GM06990 (cell line): ENCODE measurements around the gene APOA1.

Source experiments
- DNase-seq: peaks from one replicate; pipeline ENCODE4 v3.0.0-alpha.2; 2011; ENCODE audit not compliant: insufficient read length; ENCODE audit errors: extremely low read depth
- H3K27me3 ChIP-seq: replicated peaks from 2 replicates; pipeline ENCODE4 v1.6.0; 2011; ENCODE audit warnings: low read length; ENCODE audit not compliant: control insufficient read depth, insufficient read depth
- H3K36me3 ChIP-seq: 2 replicates; pipeline ENCODE4 v1.5.1; 2011; ENCODE audit warnings: low read length; ENCODE audit not compliant: control insufficient read depth, insufficient read depth
- H3K4me3 ChIP-seq: replicated peaks from 2 replicates; pipeline ENCODE4 v1.5.1; 2011; ENCODE audit warnings: low read depth, mild to moderate bottlenecking, control low read depth, low read length
- TF ChIP-seq, protein P1 (sequence below): IDR thresholded peaks from 2 replicates; pipeline ENCODE4 v1.5.1; 2011; ENCODE audit warnings: low read length, control low read depth, mild to moderate bottlenecking, inconsistent platforms; ENCODE audit not compliant: insufficient read depth, poor library complexity, severe bottlenecking

The APOA1 gene

DNA sequence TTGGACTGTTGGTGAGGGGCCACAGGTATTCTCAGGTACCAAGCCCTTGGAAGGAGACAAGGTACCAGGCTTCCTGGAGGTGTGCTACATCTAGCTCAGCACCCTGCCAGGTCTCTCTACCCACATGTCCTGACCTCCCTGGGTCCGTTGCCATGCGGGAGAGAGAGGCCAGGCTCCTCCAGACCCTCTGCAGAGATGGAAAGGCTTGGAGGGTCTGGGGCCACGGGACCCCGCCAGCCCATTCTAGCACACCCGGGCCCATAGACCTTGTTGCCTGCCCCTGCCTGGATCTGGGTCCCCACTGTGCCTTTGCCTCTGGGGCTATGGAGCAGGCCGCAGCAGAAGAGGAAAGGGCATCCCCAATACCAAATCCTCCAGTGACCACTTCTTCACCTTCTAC is 10.0 kb downstream of the APOA1 start:
- Histone ChIP-seq H3K4me3 (no peak overlapping the region), H3K36me3 (no peaks in the 10 kb centered on the region), H3K27me3 (no peaks in the 10 kb centered on the region; the same call in 1 of the 2 replicates)
- DNase-seq: no peak
- TF ChIP-seq, protein P1, sequence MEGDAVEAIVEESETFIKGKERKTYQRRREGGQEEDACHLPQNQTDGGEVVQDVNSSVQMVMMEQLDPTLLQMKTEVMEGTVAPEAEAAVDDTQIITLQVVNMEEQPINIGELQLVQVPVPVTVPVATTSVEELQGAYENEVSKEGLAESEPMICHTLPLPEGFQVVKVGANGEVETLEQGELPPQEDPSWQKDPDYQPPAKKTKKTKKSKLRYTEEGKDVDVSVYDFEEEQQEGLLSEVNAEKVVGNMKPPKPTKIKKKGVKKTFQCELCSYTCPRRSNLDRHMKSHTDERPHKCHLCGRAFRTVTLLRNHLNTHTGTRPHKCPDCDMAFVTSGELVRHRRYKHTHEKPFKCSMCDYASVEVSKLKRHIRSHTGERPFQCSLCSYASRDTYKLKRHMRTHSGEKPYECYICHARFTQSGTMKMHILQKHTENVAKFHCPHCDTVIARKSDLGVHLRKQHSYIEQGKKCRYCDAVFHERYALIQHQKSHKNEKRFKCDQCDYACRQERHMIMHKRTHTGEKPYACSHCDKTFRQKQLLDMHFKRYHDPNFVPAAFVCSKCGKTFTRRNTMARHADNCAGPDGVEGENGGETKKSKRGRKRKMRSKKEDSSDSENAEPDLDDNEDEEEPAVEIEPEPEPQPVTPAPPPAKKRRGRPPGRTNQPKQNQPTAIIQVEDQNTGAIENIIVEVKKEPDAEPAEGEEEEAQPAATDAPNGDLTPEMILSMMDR: no peak

DNA sequence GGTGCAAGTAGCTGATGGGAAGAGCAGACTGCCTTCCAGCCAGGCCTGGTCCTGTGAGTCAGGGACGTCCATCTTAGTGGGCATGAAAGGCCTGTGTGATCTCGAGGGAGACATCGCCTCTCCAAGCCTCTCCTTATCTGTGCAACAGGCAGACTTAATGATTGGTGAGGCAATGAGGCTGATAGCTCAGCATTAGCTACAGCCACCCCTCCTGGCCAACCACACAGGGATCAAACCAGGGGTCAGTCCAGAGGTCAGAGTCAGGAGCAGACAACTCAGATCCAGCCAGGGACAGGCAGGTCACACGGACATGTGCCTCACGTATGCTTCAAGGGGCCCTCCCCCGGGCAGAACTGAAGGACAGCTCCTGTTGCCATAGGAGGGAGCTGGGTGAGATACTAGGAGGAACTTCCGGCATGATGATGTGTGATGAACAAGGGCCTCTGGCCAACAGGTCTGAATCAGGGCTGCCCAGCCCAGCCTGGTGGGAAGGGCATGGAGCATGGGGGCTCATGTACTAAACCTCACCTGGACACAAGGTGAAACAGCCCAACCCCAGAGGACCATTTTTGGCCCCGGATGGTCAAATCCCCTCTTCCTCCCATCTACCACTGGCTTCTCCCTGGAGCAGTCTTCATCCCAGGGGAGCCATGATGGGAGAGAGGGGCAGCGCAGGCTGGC is 10.5 kb downstream of the APOA1 start:
- DNase-seq: no peak
- TF ChIP-seq, protein P1: no peak
- Histone ChIP-seq H3K27me3 (no peaks in the 10 kb centered on the region; the same call in 1 of the 2 replicates), H3K4me3 (no peak overlapping the region), H3K36me3 (no peaks in the 10 kb centered on the region)

DNA sequence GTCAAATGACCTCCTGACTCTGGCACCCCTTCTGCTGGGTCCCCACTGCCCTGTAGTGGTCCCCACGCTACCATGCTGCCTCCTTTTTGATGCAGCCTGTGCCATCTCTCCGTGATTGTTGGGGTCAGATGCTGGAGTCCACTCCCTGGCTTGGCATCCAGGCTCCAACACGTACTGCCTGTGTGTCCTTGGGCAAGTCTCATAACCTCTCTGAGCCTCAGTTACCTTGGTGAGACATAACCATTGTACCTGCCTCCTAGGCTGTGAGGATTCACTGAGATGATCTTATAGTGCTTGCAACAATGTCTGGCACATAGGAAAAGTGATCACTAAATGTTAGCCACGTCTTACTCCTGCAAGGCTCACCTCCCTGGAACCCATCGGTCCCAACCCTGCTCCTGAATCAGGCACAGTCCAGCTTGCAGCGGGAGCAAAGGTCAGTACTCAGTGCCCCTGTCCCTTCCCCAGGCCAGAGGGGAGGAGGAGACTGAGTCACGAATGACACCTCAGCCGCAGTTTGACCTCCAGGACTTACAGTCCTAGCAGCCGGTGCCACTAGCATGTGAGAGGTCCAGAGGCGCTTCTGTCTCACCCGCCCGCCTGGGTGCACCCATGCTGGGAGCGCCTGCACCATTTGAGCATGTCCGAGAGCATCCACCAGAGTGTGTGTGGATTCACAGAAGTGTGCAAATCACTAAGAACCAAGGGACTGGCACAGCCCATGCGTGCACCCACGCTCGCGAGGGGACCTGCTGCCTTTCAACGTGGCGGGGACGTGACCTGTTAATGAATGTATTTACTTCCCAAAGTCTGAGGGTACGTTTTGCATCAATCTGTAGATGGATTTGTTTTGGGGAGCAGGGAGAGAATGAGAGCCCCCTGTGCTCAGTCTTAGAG is 11.3 kb downstream of the APOA1 start:
- Histone ChIP-seq H3K36me3 (no peaks in the 10 kb centered on the region), H3K27me3 (no peaks in the 10 kb centered on the region; the same call in 1 of the 2 replicates), H3K4me3 (no peak overlapping the region)
- TF ChIP-seq, protein P1: no peak
- no peak for DNase-seq

DNA sequence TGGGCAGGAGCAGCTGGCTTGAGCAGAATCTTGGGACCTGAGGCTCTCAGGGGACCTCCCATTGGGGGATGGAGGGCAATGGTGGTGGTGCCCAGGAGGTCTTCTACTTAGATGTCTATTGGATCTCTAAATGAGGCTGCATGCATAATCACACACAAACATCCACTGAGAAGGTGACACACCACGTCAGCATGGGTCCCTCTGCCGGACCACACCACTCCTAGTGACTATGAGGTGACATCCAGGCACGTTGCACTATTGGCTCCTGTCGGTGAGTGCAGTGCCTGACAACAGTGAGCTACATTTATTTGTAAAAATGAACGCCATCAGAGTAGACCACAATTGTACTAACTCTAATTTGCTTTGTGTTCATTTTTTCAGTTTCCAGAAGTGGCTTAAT is 12.0 kb downstream of the APOA1 start:
- Histone ChIP-seq H3K4me3 (no peak overlapping the region), H3K27me3 (no peaks in the 10 kb centered on the region; the same call in 1 of the 2 replicates), H3K36me3 (no peaks in the 10 kb centered on the region)
- TF ChIP-seq, protein P1: no peak
- no peak for DNase-seq

DNA sequence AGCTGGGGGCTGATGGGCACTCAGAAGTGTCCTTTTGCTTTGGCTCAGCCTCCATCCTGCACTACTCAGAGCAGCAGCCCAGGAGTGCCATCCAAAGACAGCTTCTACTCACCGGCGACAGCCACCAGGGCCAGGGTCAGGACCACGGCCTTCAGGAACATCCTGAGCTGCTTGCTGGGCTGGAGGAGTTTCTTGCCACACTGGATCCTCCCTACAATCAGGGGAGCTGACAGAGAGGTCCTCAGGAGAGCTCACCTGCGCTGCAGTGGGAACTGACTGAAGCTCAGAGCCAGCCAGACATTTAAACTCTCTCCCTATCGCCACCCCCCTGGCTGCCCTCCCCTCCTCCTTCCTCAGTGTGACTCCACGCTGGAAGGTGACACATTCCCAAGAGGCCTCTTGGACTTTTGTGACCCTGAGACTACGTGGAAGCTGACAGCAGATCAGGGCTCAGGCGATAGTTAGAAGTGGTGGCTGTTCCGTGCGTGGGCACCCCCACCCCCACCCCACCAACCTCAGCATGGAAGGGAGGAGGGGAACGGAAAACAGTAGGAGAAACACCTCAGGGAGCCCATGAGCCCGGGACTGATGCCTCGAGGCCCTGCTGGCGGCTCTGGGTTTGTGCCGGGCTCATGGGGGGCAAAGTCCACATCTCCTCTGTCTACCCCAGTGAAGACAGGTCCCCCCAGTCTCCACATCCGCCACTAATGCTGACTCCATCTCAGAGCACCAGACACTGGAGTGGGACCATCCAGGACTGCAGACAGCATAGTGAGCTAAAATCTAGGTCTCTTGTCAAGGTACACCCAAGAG is 14.2 kb downstream of the APOA1 start, which contains the start of gene APOA4:
TSS of gene APOA4 (minus strand) at position 274 of the 813 bp plus-strand sequence. CDS start at position 161, 113 bp downstream.
- Histone ChIP-seq H3K27me3 (no peaks in the 10 kb centered on the region; the same call in 1 of the 2 replicates), H3K4me3 (no peak within 1 kb of the TSS), H3K36me3 (no peaks in the 10 kb centered on the region)
- TF ChIP-seq, protein P1: no peak
- DNase-seq: no peak
